NCI-H2227 (cell line): ENCODE measurements around the gene TTBK2.

ENCODE experiments used
- DNase-seq: peaks from one replicate; lab custom pipeline; 2025; ENCODE audit not compliant: unreplicated experiment; lab: John Stamatoyannopoulos, UW

The TTBK2 gene

GRCh38 chr15:42832576-42832975 lies 88.0 kb downstream of the TTBK2 start:
- no peak for DNase-seq

- no peak for DNase-seq
These were observed 94.2 kb downstream of the TTBK2 start for GRCh38 chr15:42826251-42826890.

GRCh38 chr15:42825599-42825998 lies 95.0 kb downstream of the TTBK2 start:
- no peak for DNase-seq

GRCh38 chr15:42820811-42821210 lies 99.8 kb downstream of the TTBK2 start:
- DNase-seq, result no peak

- DNase-seq, result peak; percentile 14
These were observed 100.8 kb downstream of the TTBK2 start for GRCh38 chr15:42819786-42820185.

GRCh38 chr15:42811433-42811832 lies 109.1 kb downstream of the TTBK2 start:
- no peak for DNase-seq

GRCh38 chr15:42808913-42809312 lies 111.7 kb downstream of the TTBK2 start:
- DNase-seq, result peak; percentile 23

- no peak for DNase-seq
These were observed 115.3 kb downstream of the TTBK2 start for GRCh38 chr15:42805266-42805665.

GRCh38 chr15:42804739-42805138 lies 115.8 kb downstream of the TTBK2 start:
- no peak for DNase-seq

GRCh38 chr15:42803436-42803835 lies 117.1 kb downstream of the TTBK2 start:
- DNase-seq, result no peak

- no peak for DNase-seq
These were observed 118.4 kb downstream of the TTBK2 start for GRCh38 chr15:42802168-42802567.

GRCh38 chr15:42800731-42801474 lies 119.7 kb downstream of the TTBK2 start:
- no peak for DNase-seq

- no peak for DNase-seq
These were observed 121.8 kb downstream of the TTBK2 start for GRCh38 chr15:42798802-42799201.

GRCh38 chr15:42796955-42797782 lies 123.4 kb downstream of the TTBK2 start:
- DNase-seq, result no peak

GRCh38 chr15:42788725-42789124 lies 131.9 kb downstream of the TTBK2 start:
- no peak for DNase-seq

GRCh38 chr15:42786978-42787377 lies 133.6 kb downstream of the TTBK2 start:
- DNase-seq, result no peak

- DNase-seq, result peak; percentile 62
These were observed 135.0 kb downstream of the TTBK2 start for GRCh38 chr15:42785569-42785968.

- DNase-seq, result no peak
These were observed 135.9 kb downstream of the TTBK2 start for GRCh38 chr15:42784705-42785104.

- DNase-seq, result no peak
These were observed 137.9 kb downstream of the TTBK2 start for GRCh38 chr15:42782716-42783115.

- DNase-seq, result no peak
These were observed 145.2 kb downstream of the TTBK2 start for GRCh38 chr15:42775416-42775815.

- no peak for DNase-seq
These were observed 147.7 kb downstream of the TTBK2 start for GRCh38 chr15:42772901-42773300.

- no peak for DNase-seq
These were observed 148.4 kb downstream of the TTBK2 start for GRCh38 chr15:42772144-42772543.
